Measurements from ENCODE around the gene FXYD6. TPM values are rescaled to one million over a fixed set of nuclear protein-coding genes. Genes with fewer than 3 reads are reported as not detected.

The FXYD6 gene
- total and polyA plus RNA-seq, 4 donors: 37.0 to 70.0 (median 43.9) TPM

DNA sequence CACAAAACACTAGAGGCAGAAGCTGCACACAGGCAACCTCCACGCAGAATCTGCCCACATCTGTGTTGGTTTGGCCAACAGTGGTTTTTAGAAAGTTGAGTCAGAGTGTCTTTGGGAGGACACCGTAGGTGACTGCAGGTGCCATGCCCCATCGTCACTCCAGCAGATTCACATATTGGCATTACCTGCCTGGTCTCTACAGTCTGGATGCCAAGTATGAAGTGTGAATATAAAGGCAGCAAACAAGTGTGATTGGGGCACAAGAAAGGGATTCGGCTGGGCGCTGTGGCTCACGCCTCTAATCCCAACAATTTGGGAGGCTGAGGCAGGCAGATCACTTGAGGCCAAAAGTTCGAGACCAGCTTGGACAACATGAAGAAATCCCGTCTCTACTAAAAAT is 40.9 kb downstream of the FXYD6 start:
- ATAC-seq (ENCODE audit: insufficient read depth, low FRiP score): no peak
- TF ChIP-seq CTCF (IDR thresholded peaks at IDR 0.05; ENCODE audit: control extremely low read depth, extremely low read depth): no peak
- Histone ChIP-seq H3K4me1 (ENCODE audit: control insufficient read depth in 5 of 5, insufficient read depth in 5 of 5, low read length in 5 of 5) (peaks cover 0 to 12% (median 4%) of the 10 kb centered on the region in 5 donors), H3K27me3 (ENCODE audit: control insufficient read depth in 3 of 3, insufficient read depth in 3 of 3, low read length in 2 of 3) (no peaks in the 10 kb centered on the region), H3K4me3 (no peak overlapping the region), H3K36me3 (ENCODE audit: control insufficient read depth in 4 of 4, insufficient read depth in 4 of 4, low read length in 4 of 4) (peaks cover 0 to 13% (median 11%) of the 10 kb centered on the region in 4 donors), H3K27ac (ENCODE audit: low read depth in 1 of 2, low read length in 1 of 2) (no peak overlapping the region), H3K9me3 (ENCODE audit: control insufficient read depth in 4 of 4, insufficient read depth in 3 of 4, low read length in 3 of 4) (no peaks in the 10 kb centered on the region), H3K9ac (ENCODE audit: insufficient read depth in 1 of 2, low read length in 2 of 2) (no peak overlapping the region)
- WGBS, 2 donors: 89 to 92% methylated on average over 8 of the region's 8 CpGs
- no peak for DNase-seq

GRCh38 chr11:117834838-117835443 is 41.5 kb downstream of the FXYD6 start:
- WGBS, 2 donors: 92 to 93% methylated on average over 17 of the region's 17 CpGs
- Histone ChIP-seq H3K36me3 (ENCODE audit: control insufficient read depth in 4 of 4, insufficient read depth in 4 of 4, low read length in 4 of 4) (peaks cover 0 to 9% (median 6%) of the 10 kb centered on the region in 4 donors), H3K4me1 (ENCODE audit: control insufficient read depth in 5 of 5, insufficient read depth in 5 of 5, low read length in 5 of 5) (peaks cover 0 to 12% (median 6%) of the 10 kb centered on the region in 5 donors), H3K9ac (ENCODE audit: insufficient read depth in 1 of 2, low read length in 2 of 2) (no peak overlapping the region), H3K9me3 (ENCODE audit: control insufficient read depth in 4 of 4, insufficient read depth in 3 of 4, low read length in 3 of 4) (no peaks in the 10 kb centered on the region), H3K27me3 (ENCODE audit: control insufficient read depth in 3 of 3, insufficient read depth in 3 of 3, low read length in 2 of 3) (no peaks in the 10 kb centered on the region), H3K27ac (ENCODE audit: low read depth in 1 of 2, low read length in 1 of 2) (no peak overlapping the region), H3K4me3 (no peak overlapping the region)
- no peak for ATAC-seq (ENCODE audit: insufficient read depth, low FRiP score)
- TF ChIP-seq CTCF (IDR thresholded peaks at IDR 0.05; ENCODE audit: control extremely low read depth, extremely low read depth): no peak
- no peak for DNase-seq

GRCh38 chr11:117834068-117834810 is 42.2 kb downstream of the FXYD6 start:
- no peak overlapping the region for H3K27ac ChIP-seq (ENCODE audit: low read depth in 1 of 2, low read length in 1 of 2)
- no peak for ATAC-seq (ENCODE audit: insufficient read depth, low FRiP score)

More at GRCh38 chr11:117834068-117834810, 42.2 kb downstream of the FXYD6 start:
- Histone ChIP-seq H3K27me3 (ENCODE audit: control insufficient read depth in 3 of 3, insufficient read depth in 3 of 3, low read length in 2 of 3) (no peaks in the 10 kb centered on the region), H3K36me3 (ENCODE audit: control insufficient read depth in 4 of 4, insufficient read depth in 4 of 4, low read length in 4 of 4) (peaks cover 0 to 5% (median 2%) of the 10 kb centered on the region in 4 donors), H3K4me1 (ENCODE audit: control insufficient read depth in 5 of 5, insufficient read depth in 5 of 5, low read length in 5 of 5) (peaks cover 0 to 12% (median 6%) of the 10 kb centered on the region in 5 donors), H3K9me3 (ENCODE audit: control insufficient read depth in 4 of 4, insufficient read depth in 3 of 4, low read length in 3 of 4) (no peaks in the 10 kb centered on the region), H3K9ac (ENCODE audit: insufficient read depth in 1 of 2, low read length in 2 of 2) (no peak overlapping the region), H3K4me3 (no peak overlapping the region)
- peak in 1 of 3 donors; percentile 10 for DNase-seq
- no peak for TF ChIP-seq CTCF (IDR thresholded peaks at IDR 0.05; ENCODE audit: control extremely low read depth, extremely low read depth)
- WGBS, 2 donors: 87 to 95% methylated on average over 6 of the region's 6 CpGs
